ENCODE results near the gene IER5L. TPM values are rescaled to one million over a fixed set of nuclear protein-coding genes. Genes with fewer than 3 reads are reported as not detected.

IER5L gene
- total and polyA plus RNA-seq, 4 donors = 12.6 to 31.5 (median 24.1) TPM

DNA sequence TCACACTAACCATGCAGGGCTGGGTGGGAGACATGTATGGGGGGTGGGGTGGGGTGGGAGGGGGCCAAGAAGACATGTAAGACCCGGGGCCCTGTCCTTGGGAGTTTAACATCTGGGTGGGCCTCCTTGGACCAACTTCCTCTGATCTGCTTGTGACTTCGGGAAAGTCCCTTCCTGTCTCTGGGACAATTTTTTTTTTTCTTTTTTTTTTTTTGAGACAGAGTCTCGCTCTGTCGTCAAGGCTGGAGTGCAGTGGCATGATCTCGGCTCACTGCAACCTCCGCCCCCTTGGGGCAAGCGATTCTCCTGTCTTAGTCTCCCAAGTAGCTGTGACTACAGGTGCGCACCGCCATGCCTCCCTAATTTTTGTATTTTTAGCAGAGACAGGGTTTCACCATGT lies 23.8 kb upstream of the IER5L start:
- DNase-seq (no peak), ATAC-seq (ENCODE audit: insufficient read depth, low FRiP score) (no peak)
- H3K27me3 ChIP-seq (ENCODE audit: control insufficient read depth in 3 of 3, insufficient read depth in 3 of 3, low read length in 2 of 3) = no peaks in the 10 kb centered on the region
- 60 to 64% methylated on average over 9 of the region's 9 CpGs for WGBS, 2 donors
- H3K4me3 ChIP-seq = no peak overlapping the region
- H3K36me3 ChIP-seq (ENCODE audit: control insufficient read depth in 4 of 4, insufficient read depth in 4 of 4, low read length in 4 of 4) = no peaks in the 10 kb centered on the region
- no peaks in the 10 kb centered on the region for H3K9me3 ChIP-seq (ENCODE audit: control insufficient read depth in 4 of 4, insufficient read depth in 3 of 4, low read length in 3 of 4)
- peaks cover 0 to 22% (median 3%) of the 10 kb centered on the region in 5 donors for H3K4me1 ChIP-seq (ENCODE audit: control insufficient read depth in 5 of 5, insufficient read depth in 5 of 5, low read length in 5 of 5)
- TF ChIP-seq, protein P1, sequence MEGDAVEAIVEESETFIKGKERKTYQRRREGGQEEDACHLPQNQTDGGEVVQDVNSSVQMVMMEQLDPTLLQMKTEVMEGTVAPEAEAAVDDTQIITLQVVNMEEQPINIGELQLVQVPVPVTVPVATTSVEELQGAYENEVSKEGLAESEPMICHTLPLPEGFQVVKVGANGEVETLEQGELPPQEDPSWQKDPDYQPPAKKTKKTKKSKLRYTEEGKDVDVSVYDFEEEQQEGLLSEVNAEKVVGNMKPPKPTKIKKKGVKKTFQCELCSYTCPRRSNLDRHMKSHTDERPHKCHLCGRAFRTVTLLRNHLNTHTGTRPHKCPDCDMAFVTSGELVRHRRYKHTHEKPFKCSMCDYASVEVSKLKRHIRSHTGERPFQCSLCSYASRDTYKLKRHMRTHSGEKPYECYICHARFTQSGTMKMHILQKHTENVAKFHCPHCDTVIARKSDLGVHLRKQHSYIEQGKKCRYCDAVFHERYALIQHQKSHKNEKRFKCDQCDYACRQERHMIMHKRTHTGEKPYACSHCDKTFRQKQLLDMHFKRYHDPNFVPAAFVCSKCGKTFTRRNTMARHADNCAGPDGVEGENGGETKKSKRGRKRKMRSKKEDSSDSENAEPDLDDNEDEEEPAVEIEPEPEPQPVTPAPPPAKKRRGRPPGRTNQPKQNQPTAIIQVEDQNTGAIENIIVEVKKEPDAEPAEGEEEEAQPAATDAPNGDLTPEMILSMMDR (IDR thresholded peaks at IDR 0.05; ENCODE audit: control extremely low read depth, extremely low read depth) = no peak
- no peak overlapping the region for H3K9ac ChIP-seq (ENCODE audit: insufficient read depth in 1 of 2, low read length in 2 of 2)
- H3K27ac ChIP-seq (ENCODE audit: low read depth in 1 of 2, low read length in 1 of 2) = no peak overlapping the region

DNA sequence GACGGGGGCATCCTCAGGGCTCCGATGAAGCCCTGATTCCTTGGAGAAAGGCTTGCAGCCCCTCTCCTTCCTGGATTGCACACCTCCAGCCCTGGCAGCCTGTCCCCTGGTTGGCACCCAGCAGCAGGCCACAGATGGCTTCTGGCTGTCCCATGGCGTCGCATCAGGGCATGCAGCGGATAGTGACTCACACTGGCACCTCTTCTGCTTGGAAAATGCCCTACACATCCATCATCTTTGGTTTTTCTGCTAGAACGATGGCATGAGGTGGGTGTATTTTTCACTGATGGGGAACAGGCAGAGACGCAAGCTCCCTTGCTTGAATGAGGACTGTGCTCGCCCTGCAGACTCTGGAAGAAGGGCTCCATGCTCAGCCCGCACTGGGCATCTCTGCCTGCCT lies 23.2 kb upstream of the IER5L start:
- TF ChIP-seq, protein P1 (IDR thresholded peaks at IDR 0.05; ENCODE audit: control extremely low read depth, extremely low read depth) = no peak
- DNase-seq (no peak), ATAC-seq (ENCODE audit: insufficient read depth, low FRiP score) (no peak)
- Histone ChIP-seq H3K27me3 (ENCODE audit: control insufficient read depth in 3 of 3, insufficient read depth in 3 of 3, low read length in 2 of 3) (no peaks in the 10 kb centered on the region), H3K36me3 (ENCODE audit: control insufficient read depth in 4 of 4, insufficient read depth in 4 of 4, low read length in 4 of 4) (no peaks in the 10 kb centered on the region), H3K9ac (ENCODE audit: insufficient read depth in 1 of 2, low read length in 2 of 2) (no peak overlapping the region), H3K4me1 (ENCODE audit: control insufficient read depth in 5 of 5, insufficient read depth in 5 of 5, low read length in 5 of 5) (peaks cover 0 to 22% (median 3%) of the 10 kb centered on the region in 5 donors), H3K9me3 (ENCODE audit: control insufficient read depth in 4 of 4, insufficient read depth in 3 of 4, low read length in 3 of 4) (no peaks in the 10 kb centered on the region), H3K4me3 (no peak overlapping the region), H3K27ac (ENCODE audit: low read depth in 1 of 2, low read length in 1 of 2) (no peak overlapping the region)
- 81 to 95% methylated on average over 9 of the region's 9 CpGs for WGBS, 2 donors

DNA sequence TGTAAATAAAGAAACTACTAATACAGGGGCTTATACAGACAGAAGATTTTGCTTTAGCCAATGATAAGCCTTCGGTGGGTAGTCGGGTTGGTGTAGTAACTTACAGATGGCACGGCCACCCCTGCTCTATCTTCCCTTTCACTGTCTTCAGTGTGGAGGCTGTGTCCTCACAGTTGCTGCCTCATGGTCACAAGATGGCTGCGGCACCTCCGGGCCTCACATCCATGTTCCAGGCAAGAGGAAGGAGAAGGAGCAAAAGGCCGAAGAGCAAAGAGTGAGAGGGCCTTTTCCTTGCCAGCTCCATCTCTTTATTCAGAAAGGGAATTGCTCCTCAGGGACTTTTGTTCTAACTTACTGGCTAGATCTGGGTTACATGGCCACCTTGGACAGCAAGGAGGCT lies 22.2 kb upstream of the IER5L start:
- no peak for ATAC-seq (ENCODE audit: insufficient read depth, low FRiP score)
- DNase-seq = no peak
- 95 to 97% methylated on average over 6 of the region's 6 CpGs for WGBS, 2 donors
- TF ChIP-seq, protein P1 (IDR thresholded peaks at IDR 0.05; ENCODE audit: control extremely low read depth, extremely low read depth) = no peak
- H3K4me1 ChIP-seq (ENCODE audit: control insufficient read depth in 5 of 5, insufficient read depth in 5 of 5, low read length in 5 of 5) = peaks cover 0 to 22% (median 3%) of the 10 kb centered on the region in 5 donors
- no peaks in the 10 kb centered on the region for H3K36me3 ChIP-seq (ENCODE audit: control insufficient read depth in 4 of 4, insufficient read depth in 4 of 4, low read length in 4 of 4)
- no peaks in the 10 kb centered on the region for H3K27me3 ChIP-seq (ENCODE audit: control insufficient read depth in 3 of 3, insufficient read depth in 3 of 3, low read length in 2 of 3)
- H3K4me3 ChIP-seq = no peak overlapping the region
- H3K27ac ChIP-seq (ENCODE audit: low read depth in 1 of 2, low read length in 1 of 2) = no peak overlapping the region
- no peak overlapping the region for H3K9ac ChIP-seq (ENCODE audit: insufficient read depth in 1 of 2, low read length in 2 of 2)
- H3K9me3 ChIP-seq (ENCODE audit: control insufficient read depth in 4 of 4, insufficient read depth in 3 of 4, low read length in 3 of 4) = no peaks in the 10 kb centered on the region

DNA sequence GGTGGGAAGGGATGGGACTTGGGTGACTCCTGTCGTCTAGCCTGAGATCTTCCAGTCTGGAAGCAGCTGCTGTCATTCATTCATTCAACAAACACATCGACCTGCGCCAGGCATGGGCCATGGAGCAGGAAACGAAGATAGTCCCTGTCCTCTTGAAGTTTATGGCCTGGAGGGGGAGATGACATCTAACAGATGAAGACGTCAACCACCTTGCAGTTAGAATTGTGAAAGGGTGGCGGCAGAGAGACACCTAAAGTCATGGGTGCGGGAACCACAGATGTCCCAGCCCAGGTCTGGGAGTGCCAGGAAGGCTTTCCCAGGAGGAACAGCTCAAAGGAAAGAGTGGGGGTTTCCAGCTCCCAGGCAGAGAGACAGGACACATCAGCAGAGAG lies 21.0 kb upstream of the IER5L start:
- Histone ChIP-seq H3K9ac (ENCODE audit: insufficient read depth in 1 of 2, low read length in 2 of 2) (no peak overlapping the region), H3K27ac (ENCODE audit: low read depth in 1 of 2, low read length in 1 of 2) (no peak overlapping the region), H3K36me3 (ENCODE audit: control insufficient read depth in 4 of 4, insufficient read depth in 4 of 4, low read length in 4 of 4) (no peaks in the 10 kb centered on the region), H3K27me3 (ENCODE audit: control insufficient read depth in 3 of 3, insufficient read depth in 3 of 3, low read length in 2 of 3) (no peaks in the 10 kb centered on the region), H3K4me1 (ENCODE audit: control insufficient read depth in 5 of 5, insufficient read depth in 5 of 5, low read length in 5 of 5) (peaks cover 0 to 21% (median 3%) of the 10 kb centered on the region in 5 donors), H3K4me3 (no peak overlapping the region), H3K9me3 (ENCODE audit: control insufficient read depth in 4 of 4, insufficient read depth in 3 of 4, low read length in 3 of 4) (no peaks in the 10 kb centered on the region)
- 82 to 87% methylated on average over 7 of the region's 7 CpGs for WGBS, 2 donors
- ATAC-seq (ENCODE audit: insufficient read depth, low FRiP score) (no peak), DNase-seq (no peak)
- TF ChIP-seq, protein P1 (IDR thresholded peaks at IDR 0.05; ENCODE audit: control extremely low read depth, extremely low read depth) = no peak
